NCI-H146 treated with DMSO at 0.1 percent for 48 hours (cell line): Measurements from ENCODE around the gene FHAD1.

Source experiments
- DNase-seq: peaks from one replicate; lab custom pipeline; 2025; ENCODE audit not compliant: unreplicated experiment; lab: John Stamatoyannopoulos, UW

FHAD1 gene

DNA sequence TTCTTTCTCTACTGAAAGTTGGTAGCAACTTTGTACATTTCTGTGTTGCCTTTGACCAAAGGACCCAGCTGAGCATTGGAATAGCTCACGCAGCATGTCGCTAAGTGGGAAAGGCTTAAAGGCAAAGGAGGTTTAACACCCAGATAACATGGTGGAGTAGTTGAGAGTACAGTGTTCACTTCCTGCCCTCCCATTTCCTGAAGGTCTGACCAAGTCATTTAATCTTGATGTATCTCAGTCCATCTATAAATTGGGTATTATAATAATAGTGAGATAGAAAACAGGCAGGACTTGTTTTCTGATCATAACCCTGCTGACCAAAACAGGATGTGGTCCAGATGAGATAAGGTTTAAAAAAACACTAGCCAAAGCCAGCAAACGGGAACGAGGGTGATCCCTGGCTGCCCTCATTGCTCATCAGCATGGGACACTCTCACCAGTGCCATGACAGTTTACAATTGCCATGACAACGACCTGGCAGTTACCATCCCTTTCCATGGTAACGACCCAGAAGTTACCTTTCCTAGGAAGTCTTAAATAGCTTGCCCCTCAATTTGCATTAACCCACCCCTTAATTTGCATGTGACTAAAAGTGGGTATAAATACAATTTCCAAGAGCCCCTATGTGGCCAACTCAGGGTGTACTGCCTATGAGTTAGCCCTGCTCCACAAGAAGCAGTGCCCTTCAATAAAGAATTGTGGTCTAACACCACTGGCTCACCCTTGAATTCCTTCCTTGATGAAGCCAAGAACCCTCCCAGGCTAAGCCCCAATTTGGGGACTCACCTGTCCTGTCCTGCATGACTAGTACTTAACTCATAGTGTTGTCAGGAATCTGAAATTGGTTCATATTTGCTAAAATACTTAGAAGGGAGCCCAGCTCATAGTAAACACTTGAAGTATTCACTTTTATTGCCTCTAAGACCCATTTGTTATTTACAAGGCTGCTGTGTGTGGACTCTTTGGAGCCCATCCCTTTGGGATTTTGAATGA, 28.4 kb upstream of the FHAD1 start:
- no peak for DNase-seq

- no peak for DNase-seq
Measured at GRCh38 chr1:15219280-15220023, 27.6 kb upstream of the FHAD1 start.

- no peak for DNase-seq
Measured at GRCh38 chr1:15220024-15220392, 27.0 kb upstream of the FHAD1 start.

DNA sequence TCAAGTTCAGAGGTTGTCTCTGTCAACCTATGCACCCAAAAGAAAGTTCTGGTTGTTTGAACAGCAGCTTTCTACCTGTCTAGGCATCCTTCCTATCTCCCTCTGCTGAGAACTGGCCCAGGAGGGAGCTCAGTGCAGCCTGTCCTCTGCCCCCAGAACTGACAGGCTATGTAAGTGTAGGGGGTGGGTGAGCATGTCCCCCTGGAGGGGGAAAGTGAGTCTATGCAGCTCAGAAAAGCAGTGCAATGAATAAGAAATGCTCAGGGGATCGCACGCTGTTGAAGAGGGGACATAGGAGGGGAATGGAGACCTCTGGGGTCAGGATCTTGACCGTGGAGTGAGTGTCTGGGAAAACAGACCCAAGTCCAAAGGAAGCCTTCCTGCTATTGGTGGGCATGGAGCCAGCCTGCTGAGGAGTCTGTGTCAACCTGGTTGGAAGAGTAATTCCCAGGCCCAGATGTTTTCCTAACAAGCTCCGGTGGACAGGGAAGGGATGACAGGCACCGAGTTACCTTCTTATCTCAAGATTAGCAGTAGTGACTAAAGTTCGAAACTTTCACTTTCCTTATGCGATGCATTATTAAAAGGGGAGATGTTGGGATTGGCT, 26.1 kb upstream of the FHAD1 start:
- DNase-seq, result no peak

DNA sequence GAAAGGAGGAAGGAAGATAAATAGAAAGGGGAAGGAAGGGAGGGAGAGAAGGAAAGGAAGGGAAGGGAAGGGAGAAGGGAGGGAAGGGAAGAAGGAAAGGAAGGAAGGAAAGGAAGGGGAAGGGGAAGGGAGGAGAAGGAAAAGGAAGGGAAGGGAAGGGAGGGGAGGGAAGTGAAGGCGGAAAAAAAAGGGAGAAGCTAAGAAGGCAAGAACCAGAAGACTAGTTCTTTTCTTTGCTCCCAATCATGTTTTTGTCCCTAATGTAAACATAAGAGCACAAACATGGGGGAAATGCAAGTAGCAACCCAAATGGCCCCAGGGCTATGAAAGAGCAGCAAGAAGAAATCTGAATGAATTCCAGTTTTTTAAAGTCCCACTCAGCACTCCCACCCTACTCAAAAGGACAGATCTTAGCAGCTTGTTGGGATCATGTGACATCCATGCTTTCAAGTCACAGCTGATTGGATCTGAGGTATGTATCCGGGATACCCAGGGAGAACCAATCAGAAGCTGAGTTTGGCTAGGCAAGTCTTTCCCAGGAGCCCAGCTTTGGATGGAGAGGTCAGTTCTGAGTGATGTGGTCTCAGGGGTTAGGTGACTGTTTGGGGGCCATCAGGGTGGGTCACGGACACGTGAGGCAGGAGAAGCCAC, 24.2 kb upstream of the FHAD1 start:
- no peak for DNase-seq

GRCh38 chr1:15224259-15224869, 22.7 kb upstream of the FHAD1 start:
- DNase-seq, result no peak

DNA sequence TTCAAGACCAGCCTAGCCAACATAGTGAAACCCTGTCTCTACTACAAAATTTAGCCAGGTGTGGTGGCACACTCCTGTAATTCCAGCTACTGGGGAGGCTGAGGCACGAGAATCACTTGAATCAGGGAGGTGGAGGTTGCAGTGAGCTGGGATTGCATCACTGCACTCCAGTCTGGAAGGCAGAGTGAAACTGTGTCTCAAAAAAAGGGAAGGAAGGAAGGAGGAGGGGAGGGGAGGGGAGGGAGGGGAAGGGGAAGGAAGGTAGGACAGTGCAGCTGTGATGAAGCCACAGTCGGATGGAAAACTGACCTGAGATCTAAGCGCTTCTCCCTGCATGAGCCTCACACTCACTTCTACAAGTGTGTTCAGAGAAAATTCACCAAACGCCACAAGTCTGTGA, 22.0 kb upstream of the FHAD1 start:
- DNase-seq, result no peak

DNA sequence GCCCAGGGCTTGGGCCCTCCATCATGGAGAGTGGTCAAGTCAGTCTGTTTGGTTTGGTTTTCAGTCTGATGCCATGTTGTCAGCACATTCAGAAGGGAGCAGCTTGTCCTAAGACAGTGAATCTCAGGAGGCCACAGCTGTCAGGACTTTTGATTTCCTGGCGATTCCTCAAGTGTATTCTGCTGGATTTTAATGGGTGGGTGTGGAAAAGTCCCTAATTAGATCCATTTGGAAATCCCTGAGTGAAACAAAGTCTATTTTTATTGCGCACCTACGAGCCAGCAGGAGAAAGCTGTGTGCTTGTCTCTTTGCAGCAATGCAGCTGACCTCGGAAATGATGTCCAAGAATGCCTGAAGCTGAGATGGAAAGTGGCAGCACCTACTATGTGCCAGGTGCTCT, 21.6 kb upstream of the FHAD1 start:
- no peak for DNase-seq

- no peak for DNase-seq
Measured at GRCh38 chr1:15226388-15227255, 20.4 kb upstream of the FHAD1 start.

DNA sequence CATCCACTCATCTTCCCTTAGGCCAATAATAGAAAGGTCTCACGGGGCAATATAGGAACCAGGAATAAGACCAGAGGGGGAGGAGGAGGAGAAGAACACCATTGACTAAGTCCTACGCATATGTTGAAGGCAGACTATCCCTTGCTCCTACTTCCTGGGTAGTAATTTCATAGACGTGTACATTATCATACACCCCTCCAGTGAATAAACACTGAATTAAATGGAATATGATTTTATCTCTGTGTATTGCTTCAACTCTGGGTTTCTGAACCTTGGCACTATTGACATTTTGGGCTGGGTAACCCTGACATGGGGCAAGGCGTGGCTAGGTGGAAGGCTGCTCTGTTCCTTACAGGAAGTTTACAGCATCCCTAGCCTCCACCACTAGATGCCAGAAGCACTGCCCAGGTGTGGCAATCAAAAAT, 17.3 kb upstream of the FHAD1 start:
- no peak for DNase-seq

DNA sequence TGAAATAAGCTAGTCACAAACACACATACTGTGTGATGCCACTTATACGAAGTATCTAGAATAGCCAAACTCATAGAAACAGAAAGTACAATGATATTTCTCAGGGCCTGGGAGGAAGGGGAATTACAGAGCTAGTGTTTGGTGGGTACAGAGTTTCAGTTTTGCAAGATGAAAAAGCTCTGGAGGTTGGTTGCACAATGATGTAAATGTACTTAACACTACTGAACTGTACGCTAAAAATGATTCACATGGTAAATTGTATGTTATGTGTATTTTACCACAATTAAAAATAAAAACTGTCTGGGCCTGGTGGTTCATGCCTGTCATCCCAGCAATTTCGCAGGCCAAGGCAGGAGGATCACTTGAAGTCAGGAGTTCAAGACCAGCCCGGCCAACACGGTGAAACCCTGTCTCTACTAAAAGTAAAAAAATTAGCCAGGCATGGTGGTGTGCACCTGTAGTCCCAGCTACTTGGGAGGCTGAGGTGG, 15.3 kb upstream of the FHAD1 start:
- no peak for DNase-seq

DNA sequence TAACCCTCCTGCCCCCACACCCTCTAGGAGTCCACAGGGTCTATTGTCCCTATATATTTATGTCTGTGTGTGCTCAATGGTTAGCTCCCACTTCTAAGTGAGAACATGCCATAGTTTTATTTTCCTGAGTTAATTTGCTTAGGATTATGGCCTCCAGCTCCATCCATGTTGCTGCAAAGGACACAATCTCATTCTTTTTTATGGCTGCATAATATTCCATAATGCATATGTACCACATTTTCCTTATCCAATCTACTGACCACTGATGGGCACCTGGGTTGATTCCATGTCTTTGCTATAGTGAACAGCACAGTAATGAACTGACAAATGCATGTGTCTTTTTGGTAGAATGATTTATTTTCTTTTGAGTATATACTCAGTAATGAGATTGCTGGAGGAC, 13.3 kb upstream of the FHAD1 start:
- no peak for DNase-seq

- no peak for DNase-seq
Measured at GRCh38 chr1:15236321-15236721, 10.7 kb upstream of the FHAD1 start.

DNA sequence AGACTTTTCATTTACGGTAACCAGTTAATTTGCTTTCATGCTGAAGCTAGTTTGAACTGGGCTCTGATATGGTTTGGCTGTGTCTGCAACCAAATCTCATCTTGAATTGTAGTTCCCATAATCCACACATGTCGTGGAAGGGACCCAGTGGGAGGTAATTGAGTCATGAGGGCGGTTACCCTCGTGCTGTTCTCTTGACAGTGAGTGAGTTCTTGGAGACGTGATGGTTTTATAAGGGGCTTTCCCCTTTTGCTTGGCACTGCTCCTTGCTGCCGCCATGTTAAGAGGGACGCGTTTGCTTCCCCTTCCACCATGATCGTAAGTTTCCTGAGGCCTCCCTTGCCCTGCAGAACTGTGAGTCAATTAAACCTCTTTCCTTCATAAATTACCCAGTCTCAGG, 10.3 kb upstream of the FHAD1 start:
- DNase-seq, result no peak

DNA sequence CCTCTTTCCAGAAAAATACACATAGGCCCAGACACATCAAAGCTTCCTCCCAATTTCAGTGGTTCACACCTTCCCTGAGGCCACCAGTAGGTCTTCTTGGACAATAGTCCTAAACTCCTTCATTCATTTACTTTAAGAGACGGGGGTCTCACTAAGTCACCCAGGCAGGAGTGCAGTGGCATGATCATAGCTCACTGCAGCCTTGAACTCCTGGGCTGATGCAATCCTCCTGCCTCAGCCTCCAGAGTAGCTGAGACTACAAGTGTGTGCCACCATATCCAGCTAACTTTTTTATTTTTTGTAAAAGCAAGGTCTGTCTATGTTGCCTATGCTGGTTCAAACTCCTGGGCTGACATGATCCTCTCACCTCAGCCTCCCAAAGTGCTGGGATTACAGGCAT, 8.2 kb upstream of the FHAD1 start:
- DNase-seq, result no peak

GRCh38 chr1:15242766-15243165, 4.3 kb upstream of the FHAD1 start:
- DNase-seq, result no peak

DNA sequence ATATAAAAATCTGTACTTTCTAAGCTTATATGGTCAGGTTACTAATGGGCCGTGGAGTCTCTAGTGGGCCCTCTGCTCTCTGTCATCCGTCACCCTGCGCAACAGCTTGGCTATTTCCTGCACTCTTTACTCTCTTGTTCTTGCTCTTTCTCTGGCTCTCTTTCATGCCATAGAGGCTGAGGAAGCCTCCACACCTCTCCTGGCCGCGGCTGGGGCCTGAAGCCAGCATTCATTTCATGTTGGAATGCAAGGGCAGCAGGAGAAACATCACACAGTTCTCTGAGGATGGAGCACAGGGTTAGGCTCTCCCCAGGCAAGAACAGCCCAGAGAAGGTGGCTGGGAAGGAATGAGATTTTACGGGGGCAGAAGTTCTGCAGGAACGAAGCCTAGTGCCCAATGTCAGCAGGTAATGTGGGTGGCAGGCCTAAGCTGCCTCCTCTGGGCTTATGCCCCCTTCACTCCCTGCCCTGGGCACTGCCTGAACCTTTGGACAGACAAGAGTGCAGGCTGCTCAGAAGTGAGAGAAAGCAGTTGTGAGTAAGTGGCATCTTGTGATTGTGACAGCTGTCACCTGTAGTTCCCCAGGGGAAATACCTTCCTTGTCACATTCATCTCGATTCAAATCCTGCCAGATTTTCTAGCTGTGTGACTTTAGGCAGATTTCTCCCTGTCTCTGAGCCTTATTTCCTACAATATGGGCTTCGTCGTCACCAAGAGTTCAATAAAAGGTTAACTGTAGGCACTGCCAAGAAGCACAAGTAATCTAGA, 3.6 kb upstream of the FHAD1 start:
- DNase-seq, result no peak

DNA sequence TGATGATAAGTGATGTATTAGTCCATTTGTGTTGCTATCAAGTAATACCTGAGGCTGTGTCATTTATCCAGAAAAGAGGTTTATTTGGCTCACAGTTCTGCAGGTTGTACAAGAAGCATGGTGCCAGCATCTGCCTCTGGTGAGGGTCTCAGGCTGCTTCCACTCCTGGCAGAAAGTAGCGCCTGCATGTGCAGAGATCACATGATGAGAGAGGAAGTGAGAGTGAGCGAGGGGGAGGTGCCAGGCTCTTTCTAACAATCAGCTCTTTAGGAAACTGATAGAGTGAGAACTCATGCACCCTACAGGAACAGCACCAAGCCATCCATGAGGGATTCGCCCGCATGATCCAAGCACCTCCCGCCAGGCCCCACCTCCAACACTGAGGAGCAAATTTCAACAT, 2.2 kb upstream of the FHAD1 start:
- DNase-seq, result no peak
